PFSK-1 (cell line): Measurements from ENCODE around the gene GNMT.

Experiments used
- FOXP2 ChIP-seq: optimal IDR thresholded peaks from 2 replicates; pipeline ENCODE3; 2011; ENCODE audit warnings: borderline replicate concordance, control low read depth, inconsistent platforms; ENCODE audit not compliant: insufficient read depth; ENCODE audit errors: extremely low read length, extremely low read depth
- POLR2AphosphoS5 ChIP-seq: IDR thresholded peaks from 2 replicates; pipeline ENCODE4 v1.6.1; 2012; ENCODE audit warnings: low read depth, mild to moderate bottlenecking, control low read depth, low read length, moderate library complexity
- SIN3A ChIP-seq: IDR thresholded peaks from 2 replicates; pipeline ENCODE4 v1.6.1; 2012; ENCODE audit warnings: mild to moderate bottlenecking, low read length, moderate library complexity, borderline replicate concordance; ENCODE audit not compliant: insufficient read depth
- TAF1 ChIP-seq: IDR thresholded peaks from 2 replicates; pipeline ENCODE4 v1.6.1; 2012; ENCODE audit warnings: low read length, control low read depth, borderline replicate concordance; ENCODE audit not compliant: insufficient read depth
- TF ChIP-seq, protein P1 (sequence below), 2 experiments: IDR thresholded peaks; 2 replicates each; pipeline versions ENCODE4 v1.6.1 to v1.8.0; 2011 to 2012; ENCODE audit warnings: low read depth in 2 of 2, low read length in 2 of 2, control low read depth in 1 of 2, inconsistent platforms in 1 of 2, mild to moderate bottlenecking in 1 of 2, moderate library complexity in 1 of 2; ENCODE audit not compliant: insufficient read depth in 1 of 2

The GNMT gene

DNA sequence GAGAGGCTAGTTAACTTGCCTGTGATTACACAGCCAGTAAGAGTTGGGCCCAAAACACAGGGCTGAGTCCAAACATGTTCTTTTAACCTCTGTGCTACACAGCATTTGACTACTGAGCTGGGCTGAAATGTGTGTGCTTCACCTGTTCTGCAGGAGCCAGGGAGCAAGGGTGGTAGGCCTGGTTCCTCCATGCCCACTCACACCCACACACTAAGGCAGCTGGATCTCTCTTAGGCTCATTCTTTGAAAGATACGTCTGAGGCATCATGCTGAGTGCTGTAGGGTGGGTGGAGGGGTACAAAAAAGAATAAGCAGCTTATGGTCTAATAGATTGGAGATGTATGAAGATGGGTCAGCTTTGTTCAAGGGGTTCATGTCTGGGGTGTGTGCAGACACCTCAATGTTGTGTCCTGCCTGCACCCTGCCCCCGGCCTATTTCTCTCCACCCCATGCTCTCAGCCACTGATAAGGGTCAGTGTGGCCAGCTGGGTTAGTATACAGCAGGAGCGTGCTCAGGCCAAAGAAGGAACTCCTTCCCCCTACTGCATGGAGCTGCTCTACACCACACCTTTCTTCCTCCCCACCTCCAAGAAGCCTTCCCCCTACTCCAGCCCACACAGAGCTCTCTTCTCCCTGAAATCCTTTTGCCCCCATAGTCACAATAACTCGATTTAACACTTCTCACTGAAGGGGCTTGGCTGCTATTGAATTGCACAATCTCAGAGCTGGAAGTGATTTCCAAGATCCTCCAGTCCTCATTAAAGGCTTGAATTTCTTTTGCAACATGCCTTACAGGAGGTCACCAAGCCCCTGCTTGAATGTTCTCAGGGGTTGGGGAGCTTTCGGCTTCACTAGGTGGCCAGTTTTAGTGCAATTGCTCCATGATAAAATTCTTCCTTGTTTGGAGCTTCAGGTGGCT, 27.2 kb downstream of the GNMT start:
- TF ChIP-seq POLR2AphosphoS5 (no peak), SIN3A (no peak), TAF1 (no peak), FOXP2 (no peak)
- TF ChIP-seq, protein P1, sequence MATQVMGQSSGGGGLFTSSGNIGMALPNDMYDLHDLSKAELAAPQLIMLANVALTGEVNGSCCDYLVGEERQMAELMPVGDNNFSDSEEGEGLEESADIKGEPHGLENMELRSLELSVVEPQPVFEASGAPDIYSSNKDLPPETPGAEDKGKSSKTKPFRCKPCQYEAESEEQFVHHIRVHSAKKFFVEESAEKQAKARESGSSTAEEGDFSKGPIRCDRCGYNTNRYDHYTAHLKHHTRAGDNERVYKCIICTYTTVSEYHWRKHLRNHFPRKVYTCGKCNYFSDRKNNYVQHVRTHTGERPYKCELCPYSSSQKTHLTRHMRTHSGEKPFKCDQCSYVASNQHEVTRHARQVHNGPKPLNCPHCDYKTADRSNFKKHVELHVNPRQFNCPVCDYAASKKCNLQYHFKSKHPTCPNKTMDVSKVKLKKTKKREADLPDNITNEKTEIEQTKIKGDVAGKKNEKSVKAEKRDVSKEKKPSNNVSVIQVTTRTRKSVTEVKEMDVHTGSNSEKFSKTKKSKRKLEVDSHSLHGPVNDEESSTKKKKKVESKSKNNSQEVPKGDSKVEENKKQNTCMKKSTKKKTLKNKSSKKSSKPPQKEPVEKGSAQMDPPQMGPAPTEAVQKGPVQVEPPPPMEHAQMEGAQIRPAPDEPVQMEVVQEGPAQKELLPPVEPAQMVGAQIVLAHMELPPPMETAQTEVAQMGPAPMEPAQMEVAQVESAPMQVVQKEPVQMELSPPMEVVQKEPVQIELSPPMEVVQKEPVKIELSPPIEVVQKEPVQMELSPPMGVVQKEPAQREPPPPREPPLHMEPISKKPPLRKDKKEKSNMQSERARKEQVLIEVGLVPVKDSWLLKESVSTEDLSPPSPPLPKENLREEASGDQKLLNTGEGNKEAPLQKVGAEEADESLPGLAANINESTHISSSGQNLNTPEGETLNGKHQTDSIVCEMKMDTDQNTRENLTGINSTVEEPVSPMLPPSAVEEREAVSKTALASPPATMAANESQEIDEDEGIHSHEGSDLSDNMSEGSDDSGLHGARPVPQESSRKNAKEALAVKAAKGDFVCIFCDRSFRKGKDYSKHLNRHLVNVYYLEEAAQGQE (IDR thresholded peaks at IDR 0.05; ENCODE audit: insufficient read depth in 1 of 2, low read depth in 2 of 2, low read length in 2 of 2) = no peak

DNA sequence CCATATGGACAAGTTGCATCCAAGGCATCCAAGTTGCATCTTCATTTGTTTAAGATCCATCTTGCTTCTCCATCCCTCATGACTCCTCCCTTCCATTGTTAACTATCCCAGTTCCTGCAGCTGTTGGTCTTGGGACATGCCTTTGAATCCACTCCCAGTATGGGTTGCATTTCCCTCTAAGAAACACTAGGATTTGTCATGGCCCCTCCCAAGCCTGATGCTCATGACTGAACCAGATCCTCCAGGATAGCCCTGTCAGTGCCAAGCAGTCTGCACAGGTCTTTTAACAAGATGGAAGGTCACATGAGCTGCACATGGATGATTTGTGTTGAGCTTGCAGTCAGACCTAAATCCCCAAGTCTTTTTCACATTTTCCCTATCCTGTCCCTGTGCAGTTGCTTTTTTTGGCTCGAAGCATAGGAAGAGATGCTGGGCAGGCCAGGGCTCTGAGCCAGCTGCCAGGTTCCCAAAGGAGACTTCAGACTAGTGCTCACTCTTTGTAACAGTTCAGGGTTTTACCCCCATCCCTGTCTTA, 28.0 kb downstream of the GNMT start:
- TF ChIP-seq, protein P1 (IDR thresholded peaks at IDR 0.05; ENCODE audit: insufficient read depth in 1 of 2, low read depth in 2 of 2, low read length in 2 of 2) = no peak
- TF ChIP-seq TAF1 = no peak
- no peak for TF ChIP-seq POLR2AphosphoS5
- no peak for TF ChIP-seq FOXP2
- no peak for TF ChIP-seq SIN3A

DNA sequence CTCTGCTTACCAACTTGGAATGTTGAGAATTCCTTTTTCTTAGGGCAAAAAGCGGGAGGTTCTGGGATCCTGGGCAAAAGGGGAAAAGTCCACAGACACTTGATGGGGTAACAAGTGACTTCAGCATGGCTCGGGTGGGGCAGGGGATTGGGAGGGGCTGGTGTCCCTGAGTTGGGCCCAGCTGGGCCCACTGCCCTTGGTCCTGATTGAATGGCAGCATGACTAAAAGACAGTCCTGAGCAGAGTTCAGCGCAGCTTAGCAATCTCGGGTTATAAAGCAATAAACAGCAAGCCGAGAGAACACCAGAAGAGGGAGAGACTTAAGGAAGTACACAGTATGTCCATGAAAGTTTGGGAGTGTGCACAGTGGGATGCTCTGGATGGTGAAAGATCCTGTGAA, 29.4 kb downstream of the GNMT start:
- no peak for TF ChIP-seq FOXP2
- TF ChIP-seq SIN3A = no peak
- TF ChIP-seq TAF1 = no peak
- TF ChIP-seq POLR2AphosphoS5 = no peak
- TF ChIP-seq, protein P1 (IDR thresholded peaks at IDR 0.05; ENCODE audit: insufficient read depth in 1 of 2, low read depth in 2 of 2, low read length in 2 of 2) = no peak

DNA sequence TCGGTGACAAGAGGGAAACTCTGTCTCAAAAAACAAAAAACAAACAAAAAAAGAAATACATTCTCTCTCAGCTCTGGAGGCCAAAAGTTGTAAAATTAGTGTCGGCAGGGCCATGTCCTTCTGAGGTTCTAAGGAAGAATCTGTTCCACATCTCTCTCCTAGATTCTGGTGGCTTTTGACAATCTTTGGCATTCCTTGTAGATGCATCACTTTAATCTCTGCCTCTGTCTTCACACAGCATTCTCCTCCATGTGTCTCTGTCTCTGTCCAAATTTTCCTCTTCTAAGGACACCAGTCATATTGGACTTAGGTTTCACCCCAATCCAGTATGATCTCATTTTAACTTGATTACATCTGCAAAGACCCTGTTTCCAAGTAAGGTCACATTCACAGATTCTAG, 32.9 kb downstream of the GNMT start:
- no peak for TF ChIP-seq TAF1

DNA sequence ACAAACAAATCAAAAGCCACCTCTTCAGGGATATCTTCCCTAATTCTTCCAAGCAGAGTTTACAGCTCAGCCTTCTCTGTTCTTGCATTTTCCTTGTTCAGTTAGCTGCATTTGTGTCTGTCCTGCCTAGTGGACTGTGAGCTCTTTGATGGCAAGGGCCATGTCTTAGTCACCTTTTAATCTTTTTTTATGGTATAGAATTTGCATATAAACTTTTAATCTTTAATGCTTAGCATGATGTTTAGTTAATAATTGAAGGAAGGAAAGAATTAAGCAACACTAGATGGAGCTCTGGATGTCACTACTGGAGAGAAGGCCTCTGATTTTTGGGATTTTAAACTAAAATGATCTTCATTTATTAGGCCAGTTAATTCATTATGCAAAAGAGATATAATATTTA, 36.0 kb downstream of the GNMT start:
- TF ChIP-seq, protein P1 (IDR thresholded peaks at IDR 0.05; ENCODE audit: insufficient read depth in 1 of 2, low read depth in 2 of 2, low read length in 2 of 2) = no peak
- TF ChIP-seq TAF1 (no peak), SIN3A (no peak), FOXP2 (no peak), POLR2AphosphoS5 (no peak)
